ENCODE data around the gene PTPN12.
"Not testable (repeated sequence)": the region's sequence is repeated elsewhere in the genome, so short reads cannot be mapped to it uniquely, and the experiment has no call there.

PTPN12 gene

GRCh38 chr7:77579797-77580196, 42.7 kb downstream of the PTPN12 start:
- no peak for DNase-seq (ENCODE audit: low read depth in 2 of 2)

GRCh38 chr7:77580762-77581350, 43.8 kb downstream of the PTPN12 start:
- no peak for DNase-seq (ENCODE audit: low read depth in 2 of 2)

DNA sequence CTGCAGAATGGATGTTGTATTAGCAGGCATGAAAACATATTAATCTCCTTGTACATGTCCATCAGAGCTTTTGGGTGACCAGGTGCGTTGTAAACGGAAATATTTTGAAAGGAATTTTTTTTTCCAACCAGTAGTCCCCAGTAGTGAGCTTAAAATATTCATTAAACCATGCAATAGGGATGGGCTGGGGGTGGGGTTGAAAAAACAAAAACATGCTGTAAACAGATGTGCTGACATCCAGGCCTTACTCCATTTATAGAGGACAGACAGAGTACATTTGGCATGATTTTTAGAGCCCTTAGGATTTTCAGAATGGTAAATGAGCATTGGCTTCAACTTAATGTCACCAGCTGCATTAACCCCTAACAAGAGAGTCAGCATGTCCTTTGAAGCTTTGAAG, 50.2 kb downstream of the PTPN12 start:
- DNase-seq (ENCODE audit: low read depth in 2 of 2) = no peak

- DNase-seq (ENCODE audit: low read depth in 2 of 2) = no peak
Measured at GRCh38 chr7:77600952-77601351, 63.9 kb downstream of the PTPN12 start.

- no peak for DNase-seq (ENCODE audit: low read depth in 2 of 2)
Measured at GRCh38 chr7:77606562-77606961, 69.5 kb downstream of the PTPN12 start.

- no peak for DNase-seq (ENCODE audit: low read depth in 2 of 2)
Measured at GRCh38 chr7:77619314-77619713, 82.2 kb downstream of the PTPN12 start.

DNA sequence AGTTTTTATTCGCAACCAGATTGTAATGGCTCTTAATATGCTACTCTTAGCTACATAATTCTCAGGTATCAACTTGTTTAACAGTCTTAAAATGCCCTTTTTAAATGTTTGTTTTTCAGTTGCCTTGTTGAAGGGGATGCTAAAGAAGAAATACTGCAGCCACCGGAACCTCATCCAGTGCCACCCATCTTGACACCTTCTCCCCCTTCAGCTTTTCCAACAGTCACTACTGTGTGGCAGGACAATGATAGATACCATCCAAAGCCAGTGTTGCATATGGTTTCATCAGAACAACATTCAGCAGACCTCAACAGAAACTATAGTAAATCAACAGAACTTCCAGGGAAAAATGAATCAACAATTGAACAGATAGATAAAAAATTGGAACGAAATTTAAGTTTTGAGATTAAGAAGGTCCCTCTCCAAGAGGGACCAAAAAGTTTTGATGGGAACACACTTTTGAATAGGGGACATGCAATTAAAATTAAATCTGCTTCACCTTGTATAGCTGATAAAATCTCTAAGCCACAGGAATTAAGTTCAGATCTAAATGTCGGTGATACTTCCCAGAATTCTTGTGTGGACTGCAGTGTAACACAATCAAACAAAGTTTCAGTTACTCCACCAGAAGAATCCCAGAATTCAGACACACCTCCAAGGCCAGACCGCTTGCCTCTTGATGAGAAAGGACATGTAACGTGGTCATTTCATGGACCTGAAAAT, 89.7 kb downstream of the PTPN12 start:
- no peak for DNase-seq (ENCODE audit: low read depth in 2 of 2)

DNA sequence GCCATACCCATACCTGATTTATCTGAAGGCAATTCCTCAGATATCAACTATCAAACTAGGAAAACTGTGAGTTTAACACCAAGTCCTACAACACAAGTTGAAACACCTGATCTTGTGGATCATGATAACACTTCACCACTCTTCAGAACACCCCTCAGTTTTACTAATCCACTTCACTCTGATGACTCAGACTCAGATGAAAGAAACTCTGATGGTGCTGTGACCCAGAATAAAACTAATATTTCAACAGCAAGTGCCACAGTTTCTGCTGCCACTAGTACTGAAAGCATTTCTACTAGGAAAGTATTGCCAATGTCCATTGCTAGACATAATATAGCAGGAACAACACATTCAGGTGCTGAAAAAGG, 90.2 kb downstream of the PTPN12 start:
- DNase-seq (ENCODE audit: low read depth in 2 of 2) = no peak

DNA sequence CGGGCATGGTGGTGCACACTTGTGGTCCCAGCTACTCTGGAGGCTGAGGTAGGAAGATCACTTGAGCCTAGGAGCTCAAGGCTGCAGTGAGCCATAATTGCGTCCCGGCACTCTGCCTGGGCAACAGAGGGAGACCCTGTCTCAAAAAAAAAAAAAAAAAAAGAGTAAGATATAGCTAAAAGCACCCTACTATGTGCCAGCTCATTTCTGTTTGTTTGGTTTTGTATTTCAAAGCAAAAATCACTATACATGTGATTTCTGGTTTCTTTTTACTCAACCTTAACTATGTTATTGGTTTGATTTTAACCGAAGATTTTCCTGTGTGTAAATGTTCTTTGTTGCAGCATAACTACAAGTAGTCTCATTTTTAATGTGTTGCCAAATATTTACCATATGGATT, 92.7 kb downstream of the PTPN12 start:
- DNase-seq (ENCODE audit: low read depth in 2 of 2) = no peak

DNA sequence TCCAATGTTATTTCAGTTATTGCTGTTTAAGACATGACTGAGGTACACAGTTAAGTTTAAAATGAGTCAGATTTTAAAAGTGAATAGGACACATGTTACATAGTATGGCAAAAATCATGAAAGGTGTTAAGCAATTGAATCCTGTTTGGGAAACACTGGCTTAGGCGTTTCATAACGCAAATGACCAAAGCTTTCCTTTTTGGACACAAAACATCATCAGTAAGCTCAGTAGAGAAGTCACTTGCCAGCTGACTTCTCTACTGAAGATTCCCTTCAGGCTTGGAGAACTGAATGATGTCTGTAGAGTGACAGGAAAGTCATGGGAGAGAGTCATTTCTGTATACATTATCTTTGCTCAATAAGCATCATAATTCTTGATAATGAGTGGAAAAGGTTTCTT, 94.7 kb downstream of the PTPN12 start:
- DNase-seq (ENCODE audit: low read depth in 2 of 2) = no peak

DNA sequence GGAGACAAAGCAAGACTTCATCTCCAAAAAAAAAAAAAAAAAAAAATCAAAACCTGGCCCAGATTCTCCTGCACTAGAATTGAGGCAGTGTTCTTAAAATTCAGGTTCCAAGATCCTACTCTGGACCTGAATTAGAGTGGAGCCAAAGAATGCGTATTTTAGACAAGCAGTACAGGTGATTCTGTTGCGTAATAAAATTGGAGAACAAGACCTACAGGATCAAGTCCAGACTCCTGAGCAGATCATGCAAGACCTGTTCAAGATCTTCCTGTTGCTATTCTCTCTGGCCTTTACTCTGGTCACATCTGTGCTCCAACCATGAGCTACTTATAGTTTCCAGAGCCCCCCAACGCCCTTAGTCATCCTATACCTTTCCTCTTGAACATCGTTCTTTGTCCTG, 107.7 kb downstream of the PTPN12 start:
- no peak for DNase-seq (ENCODE audit: low read depth in 2 of 2)

- DNase-seq (ENCODE audit: low read depth in 2 of 2) = no peak
Measured at GRCh38 chr7:77648742-77649338, 111.7 kb downstream of the PTPN12 start.

- no peak for DNase-seq (ENCODE audit: low read depth in 2 of 2)
Measured at GRCh38 chr7:77649716-77650349, 112.7 kb downstream of the PTPN12 start.

GRCh38 chr7:77651575-77652162, 114.6 kb downstream of the PTPN12 start:
- DNase-seq (ENCODE audit: low read depth in 2 of 2) = no peak

DNA sequence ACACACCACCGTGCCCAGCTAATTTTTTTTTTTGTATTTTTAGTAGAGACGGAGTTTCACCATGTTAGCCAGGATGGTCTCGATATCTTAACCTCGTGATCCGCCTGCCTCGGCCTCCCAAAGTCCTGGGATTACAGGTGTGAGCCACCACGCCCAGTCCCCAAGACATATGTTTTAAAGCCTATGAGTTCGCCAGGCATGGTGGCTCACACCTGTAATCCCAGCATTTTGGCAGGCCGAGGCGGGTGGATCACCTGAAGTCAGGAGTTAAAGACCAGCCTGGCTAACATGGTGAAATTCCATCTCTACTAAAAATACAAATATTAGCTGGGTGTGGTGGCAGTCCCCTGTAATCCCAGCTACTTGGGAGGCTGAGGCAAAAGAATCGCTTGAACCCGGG, 115.7 kb downstream of the PTPN12 start:
- not testable (repeated sequence) for DNase-seq (ENCODE audit: low read depth in 2 of 2)

DNA sequence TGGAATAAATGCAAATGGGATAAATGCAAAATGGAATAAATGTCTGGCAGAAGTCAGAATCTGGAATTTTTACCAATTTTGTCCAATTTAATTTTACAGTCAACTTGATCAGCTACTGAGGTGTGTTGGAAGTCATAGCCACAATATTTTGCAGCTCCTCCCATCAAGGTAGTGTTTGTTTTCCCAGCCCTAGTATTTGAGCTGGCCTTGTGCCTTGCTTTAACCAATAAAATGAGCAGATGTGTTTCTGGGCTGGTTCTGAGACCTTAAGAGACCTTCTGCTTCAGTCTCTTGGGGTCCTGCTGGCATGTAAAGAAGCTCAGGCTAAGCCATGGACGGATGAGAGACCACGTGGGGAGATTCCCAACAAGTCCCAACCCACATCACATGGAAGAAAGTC, 116.5 kb downstream of the PTPN12 start:
- DNase-seq (ENCODE audit: low read depth in 2 of 2) = no peak

- DNase-seq (ENCODE audit: low read depth in 2 of 2) = no peak
Measured at GRCh38 chr7:77655356-77655755, 118.3 kb downstream of the PTPN12 start.

- DNase-seq (ENCODE audit: low read depth in 2 of 2) = no peak
Measured at GRCh38 chr7:77655836-77656455, 118.9 kb downstream of the PTPN12 start.

- no peak for DNase-seq (ENCODE audit: low read depth in 2 of 2)
Measured at GRCh38 chr7:77657427-77658224, 120.5 kb downstream of the PTPN12 start.

GRCh38 chr7:77658928-77659327, 121.8 kb downstream of the PTPN12 start:
- no peak for DNase-seq (ENCODE audit: low read depth in 2 of 2)

DNA sequence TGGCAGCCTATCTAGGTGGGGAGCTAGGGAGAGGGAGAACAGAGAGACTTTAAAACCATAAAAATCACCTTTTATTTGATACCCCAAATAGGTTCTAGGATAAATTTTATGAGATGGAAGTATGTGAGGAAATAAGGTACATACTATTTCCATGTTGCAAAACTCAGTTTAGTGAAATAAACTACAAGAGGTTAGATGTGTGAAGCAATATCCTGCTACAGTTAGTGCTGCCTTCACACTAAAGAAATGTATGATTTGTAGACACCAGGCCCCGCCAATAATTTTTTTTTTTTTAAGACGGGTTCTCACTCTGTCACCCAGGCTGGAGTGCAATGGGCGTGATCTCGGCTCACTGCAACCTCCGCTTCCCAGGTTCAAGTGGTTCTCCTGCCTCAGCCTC, 124.7 kb downstream of the PTPN12 start:
- DNase-seq (ENCODE audit: low read depth in 2 of 2) = no peak
